HG02571 (cell line): ENCODE measurements around the gene ZNF26.

Experiments
- ATAC-seq: cut with Tn5 transposase; IDR thresholded peaks from one replicate; pipeline ENCODE4 v1.9.1; 2021; ENCODE audit warnings: mild to moderate bottlenecking, moderate library complexity; ENCODE audit not compliant: unreplicated experiment

The ZNF26 gene

DNA sequence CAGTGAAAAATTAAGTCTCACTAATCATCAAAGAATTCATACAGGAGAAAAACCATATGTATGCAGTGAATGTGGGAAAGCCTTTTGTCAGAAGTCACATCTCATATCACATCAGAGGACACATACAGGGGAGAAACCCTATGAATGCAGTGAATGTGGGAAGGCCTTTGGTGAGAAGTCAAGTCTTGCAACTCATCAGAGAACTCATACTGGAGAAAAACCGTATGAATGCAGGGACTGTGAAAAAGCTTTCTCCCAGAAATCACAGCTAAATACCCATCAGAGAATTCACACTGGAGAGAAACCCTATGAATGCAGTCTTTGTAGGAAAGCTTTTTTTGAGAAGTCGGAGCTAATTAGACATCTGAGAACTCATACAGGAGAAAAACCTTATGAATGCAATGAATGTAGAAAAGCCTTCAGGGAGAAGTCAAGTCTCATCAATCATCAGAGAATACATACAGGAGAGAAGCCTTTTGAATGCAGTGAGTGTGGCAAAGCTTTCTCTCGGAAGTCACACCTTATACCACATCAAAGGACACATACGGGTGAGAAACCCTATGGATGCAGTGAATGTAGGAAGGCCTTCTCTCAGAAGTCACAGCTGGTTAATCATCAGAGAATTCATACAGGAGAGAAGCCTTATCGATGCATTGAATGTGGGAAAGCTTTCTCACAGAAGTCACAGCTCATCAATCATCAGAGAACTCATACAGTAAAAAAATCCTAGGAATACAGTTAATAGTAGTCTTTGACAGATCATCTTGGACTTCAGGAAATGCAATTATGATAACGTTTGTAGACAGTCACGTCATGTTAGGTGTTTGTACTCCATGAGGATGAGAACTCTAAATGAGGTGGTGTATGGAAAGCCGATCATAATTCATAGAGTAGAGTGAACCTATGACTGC, 72.3 kb downstream of the ZNF26 start:
- no peak for ATAC-seq

DNA sequence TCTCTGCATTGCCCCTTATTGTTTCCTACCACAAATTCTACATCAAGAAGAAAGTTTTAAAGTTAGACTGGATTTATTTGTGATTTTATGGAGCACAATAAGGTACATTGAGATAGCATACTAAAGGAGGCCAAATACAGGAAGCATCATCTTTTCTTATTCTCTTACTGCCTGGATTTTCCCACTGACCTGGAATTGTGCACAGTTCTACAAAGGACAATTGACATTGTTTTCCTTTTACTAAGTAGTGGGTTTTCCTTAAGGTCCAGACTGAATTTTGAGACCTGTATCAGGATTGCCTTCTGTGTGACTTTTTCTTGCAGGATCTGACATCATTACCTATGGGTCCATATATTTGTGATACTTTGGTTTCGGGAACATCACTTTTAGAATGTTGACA, 75.8 kb downstream of the ZNF26 start:
- no peak for ATAC-seq

DNA sequence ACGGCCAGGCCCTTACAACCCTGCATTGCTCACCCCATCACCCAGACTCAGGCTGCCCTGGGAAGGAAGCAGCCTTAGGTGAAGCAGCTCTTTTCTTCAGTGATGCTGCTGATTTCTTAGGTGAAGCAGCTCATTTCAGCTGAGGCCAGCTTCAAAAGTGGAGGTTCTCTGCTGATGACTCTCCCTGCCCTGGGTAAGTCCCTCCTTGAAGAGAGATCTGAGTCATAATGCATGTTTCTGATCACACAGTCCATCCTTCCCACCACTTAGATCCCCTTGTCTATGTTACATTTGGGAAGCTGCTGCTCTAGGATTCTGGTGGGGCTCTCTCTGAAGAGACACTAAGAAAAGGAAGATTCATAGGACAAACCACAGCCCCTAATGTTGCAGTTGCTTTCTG, 77.4 kb downstream of the ZNF26 start:
- no peak for ATAC-seq

DNA sequence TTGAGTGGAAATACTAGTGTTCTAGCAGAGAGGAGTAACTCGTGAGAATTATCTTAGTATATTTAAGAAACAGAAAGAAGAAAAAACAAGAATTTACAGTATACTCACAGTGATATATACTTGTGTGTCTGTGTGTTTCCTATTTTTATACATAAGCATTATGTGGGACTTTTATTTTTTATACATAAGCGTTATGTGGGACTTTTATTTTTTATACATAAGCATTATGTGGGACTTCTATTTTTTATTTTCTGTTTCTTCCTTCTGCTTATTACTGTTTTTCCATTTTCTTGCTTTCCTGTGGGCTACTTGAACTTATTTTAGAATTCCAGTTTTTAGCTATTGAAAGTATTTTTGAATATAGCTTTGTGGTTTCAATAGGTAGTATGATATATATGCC, 87.7 kb downstream of the ZNF26 start:
- no peak for ATAC-seq
